GM18517 (cell line): Measurements from ENCODE around the gene SYNCRIP.
A peak's percentile ranks its signal among the peaks of the same experiment; 100 is the strongest.
"Not testable (repeated sequence)": the region's sequence is repeated elsewhere in the genome, so short reads cannot be mapped to it uniquely, and the experiment has no call there.

Source experiments
- ATAC-seq: cut with Tn5 transposase; IDR thresholded peaks from one replicate; pipeline ENCODE4 v1.9.1; 2021; ENCODE audit warnings: mild to moderate bottlenecking, moderate library complexity; ENCODE audit not compliant: unreplicated experiment

Gene SYNCRIP

GRCh38 chr6:85670573-85670972 lies 27.9 kb upstream of the SYNCRIP start:
- no peak for ATAC-seq

- ATAC-seq: peak; percentile 97
Measured at GRCh38 chr6:85669735-85670194, 27.1 kb upstream of the SYNCRIP start.

GRCh38 chr6:85662251-85662650 lies 19.6 kb upstream of the SYNCRIP start:
- ATAC-seq: no peak

GRCh38 chr6:85660181-85660611 lies 17.5 kb upstream of the SYNCRIP start:
- no peak for ATAC-seq

- no peak for ATAC-seq
Measured at GRCh38 chr6:85650606-85651005, 7.9 kb upstream of the SYNCRIP start.

GRCh38 chr6:85644279-85644762 lies 1.6 kb upstream of the SYNCRIP start:
- ATAC-seq: no peak

- ATAC-seq: peak; percentile 48
Measured at GRCh38 chr6:85643537-85644278, 1.0 kb upstream of the SYNCRIP start.

- no peak for ATAC-seq
Measured at GRCh38 chr6:85641897-85642773, 551 bp downstream of the SYNCRIP start.

- ATAC-seq: no peak
Measured at GRCh38 chr6:85641522-85641896, 1.2 kb downstream of the SYNCRIP start.

- ATAC-seq: no peak
Measured at GRCh38 chr6:85640821-85641220, 1.9 kb downstream of the SYNCRIP start.

GRCh38 chr6:85637579-85637978 lies 5.1 kb downstream of the SYNCRIP start:
- ATAC-seq: no peak

- no peak for ATAC-seq
Measured at GRCh38 chr6:85632164-85632942, 10.3 kb downstream of the SYNCRIP start.

GRCh38 chr6:85631117-85631516 lies 11.6 kb downstream of the SYNCRIP start:
- not testable (repeated sequence) for ATAC-seq

GRCh38 chr6:85628353-85628752 lies 14.3 kb downstream of the SYNCRIP start:
- no peak for ATAC-seq

GRCh38 chr6:85620308-85620707 lies 22.4 kb downstream of the SYNCRIP start:
- ATAC-seq: no peak

- ATAC-seq: no peak
Measured at GRCh38 chr6:85614780-85615179, 27.9 kb downstream of the SYNCRIP start.

GRCh38 chr6:85612690-85613474 lies 29.8 kb downstream of the SYNCRIP start:
- no peak for ATAC-seq

- no peak for ATAC-seq
Measured at GRCh38 chr6:85610182-85610895, 32.3 kb downstream of the SYNCRIP start.

GRCh38 chr6:85602100-85602499 lies 40.6 kb downstream of the SYNCRIP start:
- no peak for ATAC-seq
